H1 (cell line): ENCODE data around the gene EFHC1. TPM values are rescaled to one million over a fixed set of nuclear protein-coding genes. Genes with fewer than 3 reads are reported as not detected.

Experiments used
- CTCF ChIA-PET: fragments of 300-600 bp; sonication (Branson Sonifier 250); formaldehyde crosslinking; loops from one replicate; lab custom pipeline; 2021; ENCODE audit not compliant: partially characterized antibody; lab: Charles Lee
- POLR2A ChIA-PET: fragments of 300-600 bp; sonication (Branson Sonifier 250); formaldehyde crosslinking; loops from one replicate; lab custom pipeline; 2021; ENCODE audit warnings: inconsistent platforms; ENCODE audit not compliant: partially characterized antibody; lab: Charles Lee
- DNase-seq, 2 experiments: peaks; one replicate each; pipeline versions ENCODE4 v3.0.0 to v3.0.0-alpha.2; 2010 to 2022; ENCODE audit warnings: low spot score in 2 of 2, low read depth in 1 of 2, mixed read lengths in 1 of 2
- FAIRE-seq: peaks from 2 replicates; lab custom pipeline; 2011; peaks lifted over from hg19 to GRCh38; lab: Jason Lieb, UNC
- H2AFZ ChIP-seq: 2 replicates; pipeline ENCODE4 v1.8.1; 2012; ENCODE audit warnings: low read length, inconsistent platforms
- H2AK5ac ChIP-seq: 2 replicates; pipeline ENCODE4 v1.6.1; 2013; ENCODE audit warnings: low read depth, low read length
- H2BK120ac ChIP-seq: replicated peaks from 2 replicates; pipeline ENCODE3; 2013; ENCODE audit warnings: low read depth, low read length, inconsistent platforms
- H2BK12ac ChIP-seq: 2 replicates; pipeline ENCODE4 v1.6.1; 2013; ENCODE audit warnings: low read depth, low read length
- H2BK15ac ChIP-seq: 2 replicates; pipeline ENCODE4 v1.6.1; 2013; ENCODE audit warnings: low read length
- H2BK20ac ChIP-seq: 2 replicates; pipeline ENCODE4 v1.6.1; 2013; ENCODE audit warnings: low read length
- H2BK5ac ChIP-seq: 2 replicates; pipeline ENCODE4 v1.6.1; 2013; ENCODE audit warnings: low read depth, low read length
- H3K14ac ChIP-seq: 2 replicates; pipeline ENCODE4 v1.6.1; 2013; ENCODE audit warnings: inconsistent platforms; ENCODE audit not compliant: insufficient read length
- H3K18ac ChIP-seq: 2 replicates; pipeline ENCODE4 v1.6.1; 2013; ENCODE audit warnings: low read length; ENCODE audit errors: extremely low read depth
- H3K23ac ChIP-seq: 2 replicates; pipeline ENCODE4 v1.6.1; 2013; ENCODE audit warnings: inconsistent platforms; ENCODE audit not compliant: insufficient read length
- H3K23me2 ChIP-seq: 2 replicates; pipeline ENCODE4 v1.6.1; 2013; ENCODE audit warnings: low read depth, low read length
- H3K27ac ChIP-seq: 2 replicates; pipeline ENCODE4 v1.6.1; 2011; ENCODE audit warnings: low read depth, low read length, inconsistent platforms
- H3K27me3 ChIP-seq, 4 experiments: replicated peaks in 1 of 4; 1 replicate in 1 of 4; 2 replicates in 3 of 4; pipeline versions ENCODE4 v1.6.1 to v1.8.1; 2011 to 2013; ENCODE audit warnings: low read length in 3 of 4, mild to moderate bottlenecking in 3 of 4, inconsistent platforms in 2 of 4, mixed read lengths in 2 of 4, moderate library complexity in 1 of 4; ENCODE audit not compliant: control insufficient read depth in 3 of 4, insufficient read depth in 3 of 4; ENCODE audit errors: extremely low read depth in 1 of 4
- H3K36me3 ChIP-seq, 4 experiments: 2 replicates each; pipeline versions ENCODE4 v1.6.1 to v1.8.1; 2011 to 2013; ENCODE audit warnings: mild to moderate bottlenecking in 4 of 4, low read length in 3 of 4, moderate library complexity in 2 of 4, control low read depth in 1 of 4, inconsistent platforms in 1 of 4; ENCODE audit not compliant: insufficient read depth in 4 of 4, control insufficient read depth in 2 of 4
- H3K4ac ChIP-seq: replicated peaks from 2 replicates; pipeline ENCODE3; 2013; ENCODE audit warnings: low read length, low read depth, mixed read lengths, inconsistent platforms; ENCODE audit not compliant: insufficient read length
- H3K4me1 ChIP-seq, 4 experiments: replicated peaks in 1 of 4; 1 replicate in 1 of 4; 2 replicates in 3 of 4; pipeline versions ENCODE4 v1.6.1 to v1.8.1; 2011 to 2013; ENCODE audit warnings: low read length in 3 of 4, inconsistent platforms in 2 of 4, mixed read lengths in 1 of 4; ENCODE audit not compliant: insufficient read depth in 4 of 4, control insufficient read depth in 3 of 4
- H3K4me2 ChIP-seq, 2 experiments: 2 replicates each; pipeline versions ENCODE4 v1.6.1 to v1.8.1; 2011 to 2013; ENCODE audit warnings: low read depth in 2 of 2, low read length in 2 of 2, control low read depth in 1 of 2, inconsistent platforms in 1 of 2, mild to moderate bottlenecking in 1 of 2; ENCODE audit not compliant: insufficient read depth in 1 of 2
- H3K4me3 ChIP-seq, 4 experiments: fragments of 200-600, 300-600 bp in 1 of 4; sonication (generic), shearing (Covaris generic), sonication (Bioruptor Twin) in 1 of 4; 2 replicates each; pipeline versions ENCODE4 v1.5.1 to v1.8.1; 2011 to 2016; ENCODE audit warnings: low read length in 4 of 4, low read depth in 3 of 4, control low read depth in 2 of 4, inconsistent platforms in 2 of 4, mild to moderate bottlenecking in 2 of 4, mixed read lengths in 1 of 4, moderate library complexity in 1 of 4; ENCODE audit not compliant: insufficient read depth in 2 of 4; ENCODE audit errors: extremely low read depth in 1 of 4
- H3K56ac ChIP-seq: replicated peaks from 2 replicates; pipeline ENCODE3; 2013; ENCODE audit warnings: low read depth, mild to moderate bottlenecking, mixed read lengths, low read length, inconsistent platforms; ENCODE audit not compliant: insufficient read length
- H3K79me1 ChIP-seq: 2 replicates; pipeline ENCODE4 v1.6.1; 2013; ENCODE audit warnings: low read depth, low read length, control low read depth
- H3K79me2 ChIP-seq, 2 experiments: 2 replicates each; pipeline versions ENCODE4 v1.6.1 to v1.8.1; 2012 to 2013; ENCODE audit warnings: low read length in 2 of 2, mild to moderate bottlenecking in 2 of 2, inconsistent platforms in 1 of 2; ENCODE audit not compliant: insufficient read depth in 2 of 2, control insufficient read depth in 1 of 2
- H3K9ac ChIP-seq, 4 experiments: replicated peaks in 1 of 4; 1 replicate in 1 of 4; 2 replicates in 3 of 4; pipeline versions ENCODE4 v1.6.1 to v1.8.1; 2011 to 2013; ENCODE audit warnings: low read depth in 3 of 4, low read length in 3 of 4, control low read depth in 2 of 4, mild to moderate bottlenecking in 2 of 4, moderate library complexity in 2 of 4, inconsistent platforms in 1 of 4; ENCODE audit errors: extremely low read depth in 1 of 4
- H3K9me3 ChIP-seq, 2 experiments: 2 replicates each; pipeline versions ENCODE4 v1.6.1 to v1.8.1; 2012 to 2013; ENCODE audit warnings: mild to moderate bottlenecking in 2 of 2, moderate library complexity in 2 of 2, control low read depth in 1 of 2, inconsistent platforms in 1 of 2, low read depth in 1 of 2, low read length in 1 of 2, mixed read lengths in 1 of 2; ENCODE audit not compliant: insufficient read depth in 2 of 2
- H4K20me1 ChIP-seq, 2 experiments: replicated peaks in 1 of 2; 2 replicates each; pipeline versions ENCODE3 to v1.8.1; 2011 to 2013; ENCODE audit warnings: inconsistent platforms in 2 of 2, low read length in 2 of 2, mild to moderate bottlenecking in 1 of 2; ENCODE audit not compliant: insufficient read depth in 2 of 2, control insufficient read depth in 1 of 2
- H4K5ac ChIP-seq: 2 replicates; pipeline ENCODE4 v1.6.1; 2013; ENCODE audit warnings: low read length, low read depth, mixed read lengths, inconsistent platforms; ENCODE audit not compliant: insufficient read length
- H4K8ac ChIP-seq: 2 replicates; pipeline ENCODE4 v1.8.0; 2013; ENCODE audit warnings: mild to moderate bottlenecking, moderate library complexity, low read length, inconsistent platforms; ENCODE audit not compliant: insufficient read depth; ENCODE audit errors: extremely low read depth
- H4K91ac ChIP-seq: replicated peaks from 2 replicates; pipeline ENCODE3; 2013; ENCODE audit warnings: low read length, mixed read lengths, inconsistent platforms; ENCODE audit not compliant: insufficient read length
- ATF3 ChIP-seq: IDR thresholded peaks from 2 replicates; pipeline ENCODE4 v1.6.1; 2011; ENCODE audit warnings: low read depth, mild to moderate bottlenecking, low read length; ENCODE audit not compliant: insufficient read depth
- CREB1 ChIP-seq: IDR thresholded peaks from 2 replicates; pipeline ENCODE4 v1.6.1; 2012; ENCODE audit warnings: inconsistent platforms
- CTBP2 ChIP-seq: IDR thresholded peaks from 2 replicates; pipeline ENCODE4 v1.7.0; 2011; ENCODE audit warnings: borderline replicate concordance, mild to moderate bottlenecking, moderate library complexity, mixed read lengths, low read length; ENCODE audit not compliant: insufficient read depth, insufficient read length
- E2F6 ChIP-seq: IDR thresholded peaks from 2 replicates; pipeline ENCODE4 v1.6.1; 2012; ENCODE audit warnings: inconsistent platforms
- MAX ChIP-seq: IDR thresholded peaks from 2 replicates; pipeline ENCODE4 v1.6.1; 2012; ENCODE audit warnings: inconsistent platforms
- NANOG ChIP-seq: IDR thresholded peaks from 2 replicates; pipeline ENCODE4 v1.6.1; 2011; ENCODE audit warnings: low read length, low read depth, mild to moderate bottlenecking, inconsistent platforms; ENCODE audit not compliant: insufficient read depth, poor library complexity, severe bottlenecking
- RFX5 ChIP-seq: IDR thresholded peaks from 2 replicates; pipeline ENCODE4 v1.6.1; 2011; ENCODE audit warnings: low read depth, low read length, improper control_type of control experiment, borderline replicate concordance
- SP4 ChIP-seq: IDR thresholded peaks from 2 replicates; pipeline ENCODE4 v1.6.1; 2012; ENCODE audit warnings: low read length, inconsistent platforms
- SUZ12 ChIP-seq: fragments of 200-600 bp; sonication (generic); IDR thresholded peaks from 2 replicates; pipeline ENCODE4 v1.6.1; 2012; ENCODE audit warnings: mild to moderate bottlenecking, inconsistent platforms, low read length, moderate library complexity, mixed read lengths
- TAF7 ChIP-seq: optimal IDR thresholded peaks from 2 replicates; pipeline ENCODE3; 2011; ENCODE audit warnings: low read depth, mild to moderate bottlenecking, inconsistent platforms, low read length, moderate library complexity, borderline replicate concordance
- USF2 ChIP-seq: IDR thresholded peaks from 2 replicates; pipeline ENCODE4 v1.6.1; 2011; ENCODE audit warnings: low read length, improper control_type of control experiment
- WGBS, 2 experiments: shearing (Covaris generic) in 1 of 2; methylation state at CpG; one replicate each; pipeline versions ENCODE4 v1.1.6 to v1.1.7; 2013 to 2015; ENCODE audit warnings: low lambda C conversion rate in 2 of 2, mixed read lengths in 2 of 2, inconsistent platforms in 1 of 2, low coverage in 1 of 2, missing lambda C conversion rate in 1 of 2; ENCODE audit not compliant: insufficient replicate concordance in 2 of 2, insufficient coverage in 1 of 2, insufficient read length in 1 of 2; ENCODE audit errors: extremely low coverage in 1 of 2, missing lambda C conversion rate in 1 of 2; 5-methylcytosine and 5-hydroxymethylcytosine counted together
- polyA plus RNA-seq, 7 experiments: library from polyadenylated mRNA; depleted of rRNA in 3 of 7; stranded (reverse) in 5 of 7; unstranded in 2 of 7; fragments of >200 nt in 5 of 7; fragments of 200-250 nt in 2 of 7; gene quantifications; 1 replicate in 5 of 7; 2 replicates in 1 of 7; 4 replicates in 1 of 7; pipeline versions ENCODE4 v1.2.1 to v1.2.3, GENCODE V29; 2011 to 2013; ENCODE audit warnings: missing spikeins in 2 of 7, mixed read lengths in 2 of 7
- total RNA-seq: library from RNA; stranded (reverse); fragmentation: NEBNext Ultra II Directional; extraction: Animal tissue kit (Norgen Biotek cat#: 25700); gene quantifications from 2 replicates; pipeline ENCODE4 v1.2.1, GENCODE V29; 2021

Gene EFHC1
- total and polyA plus RNA-seq, 2 of the 8 experiments (the other 6 are each of a cell fraction or from before 2014, with no cell fraction given), result 10.5 to 16.4 TPM

- ChIA-PET CTCF (interaction anchor here (1.2 to 1.7 kb wide), 2 partner anchors 13 to 36 kb away, joined by 3 to 5 read pairs; partner anchors contain the start of gene TRAM2), POLR2A (interaction anchor here (1.6 to 1.8 kb wide), 2 partner anchors 12 to 14 kb away, joined by 4 to 7 read pairs; partner anchors contain the start of gene TRAM2)
- H3K9ac ChIP-seq, result no peak overlapping the region
- no peaks in the 10 kb centered on the region for H3K27me3 ChIP-seq
- no peak for DNase-seq
- no peak overlapping the region for H2AK5ac ChIP-seq
- H4K20me1 ChIP-seq, result peaks cover 3 to 5% of the 10 kb centered on the region in 2 experiments
- no peak overlapping the region for H4K91ac ChIP-seq
- 78% methylated on average over 3 of the region's 3 CpGs; no CpG with 5 or more reads in 1 of the 2 experiments for WGBS, 2 experiments
- H2BK15ac ChIP-seq, result no peak overlapping the region
- H2BK12ac ChIP-seq, result no peak overlapping the region
- H2BK20ac ChIP-seq, result no peak overlapping the region
- H3K23me2 ChIP-seq, result no peaks in the 10 kb centered on the region
- H3K9me3 ChIP-seq, result no peaks in the 10 kb centered on the region
- H3K23ac ChIP-seq, result no peak overlapping the region
- FAIRE-seq, result no peak
- no peak overlapping the region for H4K8ac ChIP-seq
- no peak overlapping the region for H3K4me2 ChIP-seq
- no peak overlapping the region for H2AFZ ChIP-seq
- peaks cover 14% of the 10 kb centered on the region for H3K79me1 ChIP-seq
- peaks cover 7 to 59% of the 10 kb centered on the region in 2 experiments; a peak in 3 of 4 replicates for H3K79me2 ChIP-seq
- H2BK120ac ChIP-seq, result no peak overlapping the region
- peaks cover 0 to 14% (median 7%) of the 10 kb centered on the region in 4 experiments; a peak in 5 of 7 replicates for H3K4me1 ChIP-seq
- H3K14ac ChIP-seq, result no peak overlapping the region
- H3K18ac ChIP-seq, result no peak overlapping the region
- no peak overlapping the region for H4K5ac ChIP-seq
- H3K4ac ChIP-seq, result no peak overlapping the region
- H3K27ac ChIP-seq, result no peak overlapping the region
- H2BK5ac ChIP-seq, result no peak overlapping the region
- H3K36me3 ChIP-seq, result no peaks in the 10 kb centered on the region
- no peak overlapping the region for H3K4me3 ChIP-seq
- H3K56ac ChIP-seq, result no peak overlapping the region
- no peak for TF ChIP-seq RFX5
- no peak for TF ChIP-seq CREB1
- no peak for TF ChIP-seq USF2
- no peak for TF ChIP-seq E2F6
- TF ChIP-seq SUZ12, result no peak
- no peak for TF ChIP-seq SP4
- TF ChIP-seq ATF3, result no peak
- TF ChIP-seq TAF7, result no peak
- no peak for TF ChIP-seq NANOG
- TF ChIP-seq MAX, result no peak
- TF ChIP-seq CTBP2, result no peak
Measured at GRCh38 chr6:52562911-52563310, 142.8 kb downstream of the EFHC1 start.
